HepG2 (cell line): ENCODE measurements around the gene SH3PXD2A. TPM values are rescaled to one million over a fixed set of nuclear protein-coding genes. Genes with fewer than 3 reads are reported as not detected.

Source experiments
- AFF4 ChIP-seq: sonication (generic); formaldehyde crosslinking; IDR thresholded peaks from 2 replicates; pipeline ENCODE4 v1.4.0; 2020; ENCODE audit warnings: missing genetic modification reagents
- BRD4 ChIP-seq: sonication (generic); formaldehyde crosslinking; IDR thresholded peaks from 2 replicates; pipeline ENCODE4 v1.4.0; 2020; ENCODE audit warnings: missing genetic modification reagents
- HNRNPLL ChIP-seq: fragments of 200-400 bp; formaldehyde crosslinking; IDR thresholded peaks from 2 replicates; pipeline ENCODE4 v1.6.1; 2017; ENCODE audit warnings: mild to moderate bottlenecking, low read depth, low read length; ENCODE audit not compliant: poor library complexity, severe bottlenecking
- MBD4 ChIP-seq: IDR thresholded peaks from 2 replicates; pipeline ENCODE4 v1.6.1; 2012; ENCODE audit warnings: low read length, inconsistent platforms, borderline replicate concordance
- MNT ChIP-seq: fragments of 450-650 bp; IDR thresholded peaks from 2 replicates; pipeline ENCODE4 v1.6.1; 2016
- NCOA5 ChIP-seq: sonication (generic); formaldehyde crosslinking; IDR thresholded peaks from 2 replicates; pipeline ENCODE4 v1.4.0; 2020; ENCODE audit warnings: missing genetic modification reagents
- RBM39 ChIP-seq: fragments of 200-400 bp; formaldehyde crosslinking; IDR thresholded peaks from one replicate; pipeline ENCODE4 v1.6.1; 2018; ENCODE audit warnings: antibody characterized with exemption, mild to moderate bottlenecking, low read depth, low read length; ENCODE audit not compliant: poor library complexity, severe bottlenecking
- RFXANK ChIP-seq: IDR thresholded peaks from 2 replicates; pipeline ENCODE4 v1.6.1; 2016
- RXRB ChIP-seq: IDR thresholded peaks from 2 replicates; pipeline ENCODE4 v1.6.1; 2016; ENCODE audit warnings: borderline replicate concordance, missing genetic modification reagents, missing compliant biosample characterization
- SKI ChIP-seq: fragments of 450-650 bp; IDR thresholded peaks from one replicate; pipeline ENCODE4 v1.6.1; 2018; ENCODE audit warnings: mild to moderate bottlenecking; ENCODE audit not compliant: partially characterized antibody
- SOX6 ChIP-seq, 2 experiments: fragments of 450-650 bp in 1 of 2; sonication (generic) in 1 of 2; formaldehyde crosslinking in 1 of 2; IDR thresholded peaks; 2 replicates each; pipeline versions ENCODE4 v1.4.0 to v1.6.1; 2017 to 2020; ENCODE audit warnings: antibody characterized with exemption in 1 of 2, mild to moderate bottlenecking in 1 of 2, missing genetic modification reagents in 1 of 2
- ZNF724P ChIP-seq: sonication (generic); formaldehyde crosslinking; IDR thresholded peaks from 2 replicates; pipeline ENCODE4 v1.8.0; 2022; ENCODE audit warnings: missing genetic modification reagents, borderline replicate concordance
- ZNF737 ChIP-seq: sonication (generic); formaldehyde crosslinking; IDR thresholded peaks from 2 replicates; pipeline ENCODE4 v1.5.0; 2020; ENCODE audit warnings: missing genetic modification reagents, mild to moderate bottlenecking, borderline replicate concordance
- ZNF776 ChIP-seq: sonication (generic); formaldehyde crosslinking; IDR thresholded peaks from 2 replicates; pipeline ENCODE4 v1.4.0; 2020; ENCODE audit warnings: mild to moderate bottlenecking, missing genetic modification reagents
- polyA plus RNA-seq, 8 experiments: library from polyadenylated mRNA; depleted of rRNA in 3 of 8; stranded (reverse) in 7 of 8; unstranded in 1 of 8; fragments of >200 nt; fragmentation: Illumina TruSeq in 4 of 8; extraction: Trizol in 4 of 8; gene quantifications; 2 replicates each; pipeline versions ENCODE4 v1.2.1 to v1.2.3, GENCODE V29; 2011 to 2016; ENCODE audit warnings: low read depth in 4 of 8, missing spikeins in 1 of 8, mixed read lengths in 1 of 8; ENCODE audit not compliant: insufficient read depth in 1 of 8
- total RNA-seq, 5 experiments: library from RNA; depleted of rRNA; stranded (reverse); fragments of >200 nt; fragmentation: Illumina TruSeq; extraction: Trizol; gene quantifications; 2 replicates each; pipeline ENCODE4 v1.2.3, GENCODE V29; 2016; ENCODE audit warnings: low read depth in 1 of 5
- TF ChIP-seq, protein P1 (sequence below): sonication (generic); formaldehyde crosslinking; IDR thresholded peaks from 2 replicates; pipeline ENCODE4 v1.4.0; 2020; ENCODE audit warnings: missing genetic modification reagents
- TF ChIP-seq, protein P2 (sequence below): sonication (generic); formaldehyde crosslinking; IDR thresholded peaks from 2 replicates; pipeline ENCODE4 v1.5.1; 2020; ENCODE audit warnings: mild to moderate bottlenecking, missing genetic modification reagents, moderate library complexity

The SH3PXD2A gene
- total and polyA plus RNA-seq, 2 of the 13 experiments (the other 11 are each of a cell fraction or from before 2014, with no cell fraction given), result 11.1 to 11.3 TPM

DNA sequence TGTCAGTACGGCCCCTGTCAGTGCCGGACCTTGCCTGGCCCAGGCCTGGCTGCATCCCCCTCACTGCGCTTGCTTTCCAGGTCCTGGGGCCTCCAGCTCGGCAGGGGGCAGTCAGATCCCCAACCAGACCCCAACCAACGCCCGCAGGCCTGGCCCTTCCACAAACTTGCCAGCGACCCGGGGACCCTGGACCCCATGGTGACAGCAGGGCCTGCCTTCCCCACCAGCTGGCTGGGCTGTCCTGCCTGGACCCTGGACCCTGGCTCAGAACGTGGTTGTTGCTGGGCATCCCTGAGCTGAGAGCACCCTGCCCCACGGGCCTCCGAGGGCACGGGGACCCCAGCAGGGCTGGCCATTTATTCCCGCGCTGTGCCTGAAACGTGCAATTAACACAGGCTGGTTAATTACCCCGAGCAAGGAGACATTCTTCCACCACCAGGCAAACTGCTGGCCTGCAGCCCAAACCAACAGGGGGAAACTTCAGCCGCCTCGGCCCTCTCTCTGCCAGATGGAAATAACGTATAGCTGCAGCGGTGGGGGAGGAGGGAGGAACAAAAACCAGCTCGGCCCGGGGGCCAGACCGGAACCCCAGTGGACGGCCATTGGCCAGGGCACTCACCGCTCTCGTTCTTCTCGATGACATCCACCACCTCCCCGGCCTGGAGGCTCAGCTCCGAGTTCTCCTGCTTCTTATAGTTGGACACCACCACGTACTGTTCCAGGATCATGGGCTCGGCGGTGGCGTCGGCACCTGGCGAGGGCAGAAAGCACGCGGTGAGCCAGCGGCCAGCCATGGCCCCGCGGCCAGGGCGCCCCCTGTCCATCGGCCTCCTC is 194.8 kb downstream of the SH3PXD2A start (continued):
- TF ChIP-seq, protein P1, sequence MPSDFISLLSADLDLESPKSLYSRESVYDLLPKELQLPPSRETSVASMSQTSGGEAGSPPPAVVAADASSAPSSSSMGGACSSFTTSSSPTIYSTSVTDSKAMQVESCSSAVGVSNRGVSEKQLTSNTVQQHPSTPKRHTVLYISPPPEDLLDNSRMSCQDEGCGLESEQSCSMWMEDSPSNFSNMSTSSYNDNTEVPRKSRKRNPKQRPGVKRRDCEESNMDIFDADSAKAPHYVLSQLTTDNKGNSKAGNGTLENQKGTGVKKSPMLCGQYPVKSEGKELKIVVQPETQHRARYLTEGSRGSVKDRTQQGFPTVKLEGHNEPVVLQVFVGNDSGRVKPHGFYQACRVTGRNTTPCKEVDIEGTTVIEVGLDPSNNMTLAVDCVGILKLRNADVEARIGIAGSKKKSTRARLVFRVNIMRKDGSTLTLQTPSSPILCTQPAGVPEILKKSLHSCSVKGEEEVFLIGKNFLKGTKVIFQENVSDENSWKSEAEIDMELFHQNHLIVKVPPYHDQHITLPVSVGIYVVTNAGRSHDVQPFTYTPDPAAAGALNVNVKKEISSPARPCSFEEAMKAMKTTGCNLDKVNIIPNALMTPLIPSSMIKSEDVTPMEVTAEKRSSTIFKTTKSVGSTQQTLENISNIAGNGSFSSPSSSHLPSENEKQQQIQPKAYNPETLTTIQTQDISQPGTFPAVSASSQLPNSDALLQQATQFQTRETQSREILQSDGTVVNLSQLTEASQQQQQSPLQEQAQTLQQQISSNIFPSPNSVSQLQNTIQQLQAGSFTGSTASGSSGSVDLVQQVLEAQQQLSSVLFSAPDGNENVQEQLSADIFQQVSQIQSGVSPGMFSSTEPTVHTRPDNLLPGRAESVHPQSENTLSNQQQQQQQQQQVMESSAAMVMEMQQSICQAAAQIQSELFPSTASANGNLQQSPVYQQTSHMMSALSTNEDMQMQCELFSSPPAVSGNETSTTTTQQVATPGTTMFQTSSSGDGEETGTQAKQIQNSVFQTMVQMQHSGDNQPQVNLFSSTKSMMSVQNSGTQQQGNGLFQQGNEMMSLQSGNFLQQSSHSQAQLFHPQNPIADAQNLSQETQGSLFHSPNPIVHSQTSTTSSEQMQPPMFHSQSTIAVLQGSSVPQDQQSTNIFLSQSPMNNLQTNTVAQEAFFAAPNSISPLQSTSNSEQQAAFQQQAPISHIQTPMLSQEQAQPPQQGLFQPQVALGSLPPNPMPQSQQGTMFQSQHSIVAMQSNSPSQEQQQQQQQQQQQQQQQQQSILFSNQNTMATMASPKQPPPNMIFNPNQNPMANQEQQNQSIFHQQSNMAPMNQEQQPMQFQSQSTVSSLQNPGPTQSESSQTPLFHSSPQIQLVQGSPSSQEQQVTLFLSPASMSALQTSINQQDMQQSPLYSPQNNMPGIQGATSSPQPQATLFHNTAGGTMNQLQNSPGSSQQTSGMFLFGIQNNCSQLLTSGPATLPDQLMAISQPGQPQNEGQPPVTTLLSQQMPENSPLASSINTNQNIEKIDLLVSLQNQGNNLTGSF (CRISPR knock-in tag), result no peak
- no peak for TF ChIP-seq NCOA5 (CRISPR knock-in tag)
- TF ChIP-seq HNRNPLL, result peak; percentile 18
- TF ChIP-seq RBM39, result peak; percentile 75
- no peak for TF ChIP-seq ZNF737
- no peak; the same call in 1 of the 2 replicates for TF ChIP-seq RXRB
- peak; percentile 21; the same call in 1 of the 2 replicates for TF ChIP-seq BRD4 (CRISPR knock-in tag)
- TF ChIP-seq ZNF776 (CRISPR knock-in tag), result peak; percentile 70
- TF ChIP-seq ZNF724P (CRISPR knock-in tag), result 0 out of 2 replicates have a peak, but pooled peaks have one; percentile 20
- TF ChIP-seq MNT, result 0 out of 2 replicates have a peak, but pooled peaks have one; percentile 8
- TF ChIP-seq SOX6 (IDR thresholded peaks at IDR 0.05), result no peak
- peak; percentile 66 for TF ChIP-seq SOX6 (CRISPR knock-in tag; IDR thresholded peaks at IDR 0.05)
- no peak for TF ChIP-seq AFF4 (CRISPR knock-in tag)
- no peak for TF ChIP-seq MBD4
- TF ChIP-seq RFXANK (CRISPR knock-in tag), result 0 out of 2 replicates have a peak, but pooled peaks have one; percentile 30
- no peak for TF ChIP-seq SKI
- TF ChIP-seq, protein P2, sequence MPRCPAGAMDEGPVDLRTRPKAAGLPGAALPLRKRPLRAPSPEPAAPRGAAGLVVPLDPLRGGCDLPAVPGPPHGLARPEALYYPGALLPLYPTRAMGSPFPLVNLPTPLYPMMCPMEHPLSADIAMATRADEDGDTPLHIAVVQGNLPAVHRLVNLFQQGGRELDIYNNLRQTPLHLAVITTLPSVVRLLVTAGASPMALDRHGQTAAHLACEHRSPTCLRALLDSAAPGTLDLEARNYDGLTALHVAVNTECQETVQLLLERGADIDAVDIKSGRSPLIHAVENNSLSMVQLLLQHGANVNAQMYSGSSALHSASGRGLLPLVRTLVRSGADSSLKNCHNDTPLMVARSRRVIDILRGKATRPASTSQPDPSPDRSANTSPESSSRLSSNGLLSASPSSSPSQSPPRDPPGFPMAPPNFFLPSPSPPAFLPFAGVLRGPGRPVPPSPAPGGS (CRISPR knock-in tag), result no peak; the same call in none of the 2 replicates
